Mucosa of stomach (tissue), 1 donor: ENCODE results near the gene ESRRA.

ENCODE experiments used
- H3K27me3 ChIP-seq: one replicate; pipeline ENCODE4 v1.7.0; 2013; ENCODE audit warnings: mild to moderate bottlenecking, low read length; ENCODE audit not compliant: control insufficient read depth, insufficient read depth
- H3K36me3 ChIP-seq: one replicate; pipeline ENCODE4 v1.7.0; 2013; ENCODE audit warnings: low read length; ENCODE audit not compliant: control insufficient read depth, insufficient read depth
- H3K4me1 ChIP-seq: one replicate; pipeline ENCODE4 v1.7.0; 2013; ENCODE audit warnings: mild to moderate bottlenecking, low read length; ENCODE audit not compliant: control insufficient read depth, insufficient read depth
- H3K4me3 ChIP-seq: one replicate; pipeline ENCODE4 v1.7.0; 2013; ENCODE audit warnings: low read length
- H3K9ac ChIP-seq: one replicate; pipeline ENCODE4 v1.7.0; 2013; ENCODE audit warnings: mild to moderate bottlenecking, low read length, moderate library complexity
- H3K9me3 ChIP-seq: one replicate; pipeline ENCODE4 v1.7.0; 2013; ENCODE audit warnings: mild to moderate bottlenecking, low read length, moderate library complexity; ENCODE audit not compliant: control insufficient read depth
- donor health status: Pancreatic carcinoma.

ESRRA gene

GRCh38 chr11:64290352-64291261 lies 14.7 kb upstream of the ESRRA start:
- no peak overlapping the region for H3K4me3 ChIP-seq
- H3K27me3 ChIP-seq: peaks cover 50% of the 10 kb centered on the region

GRCh38 chr11:64291262-64291751 lies 14.0 kb upstream of the ESRRA start, which contains the start of gene KCNK4:
TSS of gene KCNK4 (plus strand) at chr11:64291302. CDS start at chr11:64293019, 1,717 bp downstream.
- peaks cover 20% of the 10 kb centered on the region for H3K4me1 ChIP-seq

More at GRCh38 chr11:64290352-64291261, 14.7 kb upstream of the ESRRA start:
- no peaks in the 10 kb centered on the region for H3K36me3 ChIP-seq
- no peak overlapping the region for H3K9ac ChIP-seq
- peaks cover 24% of the 10 kb centered on the region for H3K4me1 ChIP-seq
- H3K9me3 ChIP-seq: no peaks in the 10 kb centered on the region

GRCh38 chr11:64291752-64292459 lies 13.4 kb upstream of the ESRRA start:
- Histone ChIP-seq H3K27me3 (peaks cover 63% of the 10 kb centered on the region), H3K36me3 (no peaks in the 10 kb centered on the region), H3K9ac (peak overlapping the region; percentile 15), H3K4me1 (peaks cover 16% of the 10 kb centered on the region), H3K4me3 (no peak overlapping the region), H3K9me3 (no peaks in the 10 kb centered on the region)

More at GRCh38 chr11:64291262-64291751, 14.0 kb upstream of the ESRRA start, which contains the start of gene KCNK4:
- Histone ChIP-seq H3K9me3 (no peaks in the 10 kb centered on the region), H3K4me3 (no peak within 1 kb of the TSS), H3K27me3 (peaks cover 57% of the 10 kb centered on the region), H3K36me3 (no peaks in the 10 kb centered on the region), H3K9ac (peak within 1 kb of the TSS; percentile 15)

- Histone ChIP-seq H3K27me3 (peaks cover 70% of the 10 kb centered on the region), H3K4me1 (peaks cover 16% of the 10 kb centered on the region), H3K9me3 (no peaks in the 10 kb centered on the region), H3K4me3 (no peak overlapping the region), H3K9ac (no peak overlapping the region), H3K36me3 (no peaks in the 10 kb centered on the region)
These were observed 12.7 kb upstream of the ESRRA start for GRCh38 chr11:64292460-64293254.

GRCh38 chr11:64294774-64295173 lies 10.6 kb upstream of the ESRRA start:
- Histone ChIP-seq H3K9ac (no peak overlapping the region), H3K4me3 (no peak overlapping the region), H3K27me3 (peaks cover 91% of the 10 kb centered on the region), H3K4me1 (peaks cover 29% of the 10 kb centered on the region), H3K9me3 (no peaks in the 10 kb centered on the region), H3K36me3 (no peaks in the 10 kb centered on the region)

- Histone ChIP-seq H3K9ac (no peak overlapping the region), H3K4me3 (no peak overlapping the region), H3K9me3 (no peaks in the 10 kb centered on the region), H3K4me1 (peaks cover 39% of the 10 kb centered on the region), H3K27me3 (peaks cover 92% of the 10 kb centered on the region), H3K36me3 (no peaks in the 10 kb centered on the region)
These were observed 9.6 kb upstream of the ESRRA start for GRCh38 chr11:64295760-64296159.

GRCh38 chr11:64296236-64296635 lies 9.1 kb upstream of the ESRRA start:
- Histone ChIP-seq H3K9me3 (no peaks in the 10 kb centered on the region), H3K9ac (no peak overlapping the region), H3K4me3 (no peak overlapping the region), H3K27me3 (peaks cover 90% of the 10 kb centered on the region), H3K36me3 (no peaks in the 10 kb centered on the region), H3K4me1 (peaks cover 37% of the 10 kb centered on the region)

GRCh38 chr11:64296830-64297698 lies 8.3 kb upstream of the ESRRA start:
- Histone ChIP-seq H3K4me3 (no peak overlapping the region), H3K9me3 (no peaks in the 10 kb centered on the region), H3K9ac (no peak overlapping the region), H3K27me3 (peaks cover 82% of the 10 kb centered on the region), H3K36me3 (no peaks in the 10 kb centered on the region), H3K4me1 (peaks cover 32% of the 10 kb centered on the region)

- Histone ChIP-seq H3K9ac (no peak overlapping the region), H3K9me3 (no peaks in the 10 kb centered on the region), H3K4me3 (no peak overlapping the region), H3K36me3 (no peaks in the 10 kb centered on the region), H3K4me1 (peaks cover 24% of the 10 kb centered on the region), H3K27me3 (peaks cover 75% of the 10 kb centered on the region)
These were observed 7.5 kb upstream of the ESRRA start for GRCh38 chr11:64297699-64298358.

- peaks cover 62% of the 10 kb centered on the region for H3K27me3 ChIP-seq
- no peaks in the 10 kb centered on the region for H3K36me3 ChIP-seq
These were observed 6.1 kb upstream of the ESRRA start for GRCh38 chr11:64298966-64299846.

More at GRCh38 chr11:64298966-64299846, 6.1 kb upstream of the ESRRA start:
- H3K9ac ChIP-seq: peak overlapping the region; percentile 34
- H3K4me3 ChIP-seq: no peak overlapping the region
- H3K9me3 ChIP-seq: no peaks in the 10 kb centered on the region
- peaks cover 32% of the 10 kb centered on the region for H3K4me1 ChIP-seq
